ENCODE results near the gene GFER. TPM values are rescaled to one million over a fixed set of nuclear protein-coding genes. Genes with fewer than 3 reads are reported as not detected.

The GFER gene
- total RNA-seq, 2 experiments from 2014 or later = 34.4 to 37.5 TPM

GRCh38 chr16:2034696-2035430 lies 50.9 kb downstream of the GFER start:
- Mint-ChIP-seq H3K27ac (no peak overlapping the region), H3K4me3 (no peak overlapping the region), H3K27me3 (no peaks in the 10 kb centered on the region), H3K9me3 (no peaks in the 10 kb centered on the region), H3K4me1 (ENCODE audit: low read depth) (no peaks in the 10 kb centered on the region), H3K36me3 (no peaks in the 10 kb centered on the region)
- intact Hi-C loops (cut with micrococcal nuclease) = no loop called here
- CTCF ChIA-PET = no interaction called here
- POLR2A ChIA-PET = no interaction called here
- no peak for DNase-seq

- Mint-ChIP-seq H3K9me3 (no peaks in the 10 kb centered on the region), H3K27me3 (no peaks in the 10 kb centered on the region), H3K27ac (no peak overlapping the region), H3K36me3 (no peaks in the 10 kb centered on the region), H3K4me3 (no peak overlapping the region), H3K4me1 (ENCODE audit: low read depth) (no peaks in the 10 kb centered on the region)
- intact Hi-C loops (cut with micrococcal nuclease) = no loop called here
- POLR2A ChIA-PET = no interaction called here
- CTCF ChIA-PET = no interaction called here
- DNase-seq = no peak
Observed at GRCh38 chr16:2035431-2036199, 51.6 kb downstream of the GFER start.

GRCh38 chr16:2036200-2036966 lies 52.4 kb downstream of the GFER start:
- Mint-ChIP-seq H3K36me3 (no peaks in the 10 kb centered on the region), H3K4me3 (no peak overlapping the region), H3K9me3 (no peaks in the 10 kb centered on the region), H3K27me3 (no peaks in the 10 kb centered on the region), H3K27ac (no peak overlapping the region), H3K4me1 (ENCODE audit: low read depth) (no peaks in the 10 kb centered on the region)
- POLR2A ChIA-PET = no interaction called here
- intact Hi-C loops (cut with micrococcal nuclease) = no loop called here
- no peak for DNase-seq
- CTCF ChIA-PET = no interaction called here

- no peak overlapping the region for H3K27ac Mint-ChIP-seq
- H3K4me3 Mint-ChIP-seq = no peak overlapping the region
- no peaks in the 10 kb centered on the region for H3K9me3 Mint-ChIP-seq
- no peak for DNase-seq
- ChIA-PET CTCF (interaction anchor here (1.2 kb wide), 1 partner anchor 15 kb away, joined by 3 read pairs; no protein-coding TSS in a partner anchor), POLR2A (no interaction called here)
- H3K4me1 Mint-ChIP-seq (ENCODE audit: low read depth) = no peaks in the 10 kb centered on the region
- intact Hi-C loops (cut with micrococcal nuclease) = no loop called here
- H3K27me3 Mint-ChIP-seq = no peaks in the 10 kb centered on the region
- H3K36me3 Mint-ChIP-seq = no peaks in the 10 kb centered on the region
Observed at GRCh38 chr16:2037115-2037514, 53.1 kb downstream of the GFER start.

Other genes starting within 250 kb of the GFER start
- gene NME3, start 212.7 kb upstream of the GFER start, total RNA-seq = 10 to 100 TPM; 53.0 to 53.1 TPM
- 10 to 100 TPM; 11.9 to 15.3 TPM for gene EME2, start 211.4 kb upstream of the GFER start, total RNA-seq
- 100 to 1,000 TPM; 151 to 152 TPM for gene MRPS34, start 211.1 kb upstream of the GFER start, total RNA-seq
- 10 to 100 TPM; 21.2 to 21.8 TPM for gene SPSB3, start 201.6 kb upstream of the GFER start, total RNA-seq
- gene NUBP2, start 201.2 kb upstream of the GFER start, total RNA-seq = 10 to 100 TPM; 45.9 to 48.0 TPM
- not detected for gene IGFALS, start 190.5 kb upstream of the GFER start, total RNA-seq
- gene HAGH, start 157.4 kb upstream of the GFER start, total RNA-seq = 10 to 100 TPM; 45.1 to 46.2 TPM
- gene FAHD1, start 157.0 kb upstream of the GFER start, total RNA-seq = 1 to 10 TPM; 8.5 to 8.8 TPM
- gene MEIOB, start 112.0 kb upstream of the GFER start, total RNA-seq = not detected
- not detected for gene HS3ST6, start 65.8 kb upstream of the GFER start, total RNA-seq
- gene MSRB1, start 41.0 kb upstream of the GFER start, total RNA-seq = 10 to 100 TPM; 20.7 to 23.6 TPM
- not detected for gene RPL3L, start 29.5 kb upstream of the GFER start, total RNA-seq
- 100 to 1,000 TPM; 122 to 125 TPM for gene NDUFB10, start 24.7 kb upstream of the GFER start, total RNA-seq
- 1,000 to 10,000 TPM; 5,123 to 5,136 TPM for gene RPS2, start 19.4 kb upstream of the GFER start, total RNA-seq
- gene RNF151, start 17.3 kb upstream of the GFER start, total RNA-seq = not detected
- gene TBL3, start 12.1 kb upstream of the GFER start, total RNA-seq = 10 to 100 TPM; 45.7 to 47.3 TPM
- not detected for gene NOXO1, start 2.7 kb upstream of the GFER start, total RNA-seq
- 10 to 100 TPM; 11.9 to 12.4 TPM for gene SYNGR3, start 5.8 kb downstream of the GFER start, total RNA-seq
- gene ZNF598, start 25.6 kb downstream of the GFER start, total RNA-seq = 10 to 100 TPM; 67.2 to 67.6 TPM
- gene NPW, start 35.6 kb downstream of the GFER start, total RNA-seq = 1 to 10 TPM; 1.3 to 2.0 TPM
- 1 to 10 TPM; 1.1 to 1.4 TPM for gene NHERF2, start 42.7 kb downstream of the GFER start, total RNA-seq
- gene NTHL1, start 63.6 kb downstream of the GFER start, total RNA-seq = 10 to 100 TPM; 24.3 to 26.2 TPM
- 10 to 100 TPM; 56.6 to 63.9 TPM for gene TSC2, start 63.8 kb downstream of the GFER start, total RNA-seq
- gene PKD1, start 151.7 kb downstream of the GFER start, total RNA-seq = 10 to 100 TPM; 56.7 to 59.4 TPM
- gene RAB26, start 164.4 kb downstream of the GFER start, total RNA-seq = under 1 TPM in 1 of 2 experiments, not detected in 1; 0.33 TPM
- 10 to 100 TPM; 77.1 to 80.3 TPM for gene TRAF7, start 171.6 kb downstream of the GFER start, total RNA-seq
- under 1 TPM; 0.36 to 0.83 TPM for gene CASKIN1, start 212.4 kb downstream of the GFER start, total RNA-seq
- 10 to 100 TPM; 49.7 to 50.4 TPM for gene MLST8, start 221.3 kb downstream of the GFER start, total RNA-seq
- gene BRICD5, start 226.7 kb downstream of the GFER start, total RNA-seq = 1 to 10 TPM; 5.7 to 8.5 TPM
- gene PGP, start 230.6 kb downstream of the GFER start, total RNA-seq = 10 to 100 TPM; 19.3 to 19.5 TPM
- 10 to 100 TPM; 19.3 to 19.6 TPM for gene E4F1, start 239.4 kb downstream of the GFER start, total RNA-seq

Data from activated CD4-positive, alpha-beta memory T cell treated with anti-CD3 and anti-CD28 coated beads for 36 hours (primary cell).